Vagina (tissue), 2 donors: ENCODE results near the gene HMCN2.

Experiments used
- CTCF ChIP-seq, 3 experiments: fragments of 450-650 bp in 2 of 3; fragments of 200-600 bp in 1 of 3; sonication (generic) in 1 of 3; IDR thresholded peaks; one replicate each; pipeline ENCODE4 v1.5.1; 2017 to 2019; ENCODE audit warnings: antibody characterized with exemption in 3 of 3, mild to moderate bottlenecking in 2 of 3, moderate library complexity in 2 of 3
- POLR2A ChIP-seq, 2 donors: fragments of 450-650 bp; IDR thresholded peaks; one replicate each; pipeline ENCODE4 v1.6.1; 2017; ENCODE audit warnings: antibody characterized with exemption in 2 of 2, mild to moderate bottlenecking in 2 of 2, moderate library complexity in 2 of 2
- POLR2AphosphoS5 ChIP-seq, 2 donors: sonication (generic); formaldehyde crosslinking; IDR thresholded peaks; one replicate each; pipeline ENCODE4 v1.9.0; 2017; ENCODE audit warnings: antibody characterized with exemption in 2 of 2, mild to moderate bottlenecking in 2 of 2, low read depth in 1 of 2; ENCODE audit not compliant: insufficient read depth in 1 of 2

GRCh38 chr9:130433947-130434262, 168.3 kb downstream of the HMCN2 start:
- TF ChIP-seq POLR2A (IDR thresholded peaks at IDR 0.05): no peak
- TF ChIP-seq CTCF (IDR thresholded peaks at IDR 0.05): no peak
- no peak for TF ChIP-seq POLR2AphosphoS5 (IDR thresholded peaks at IDR 0.05; ENCODE audit: insufficient read depth in 1 of 2, low read depth in 1 of 2)
